ENCODE measurements around the gene AKAP8L.

Gene AKAP8L

DNA sequence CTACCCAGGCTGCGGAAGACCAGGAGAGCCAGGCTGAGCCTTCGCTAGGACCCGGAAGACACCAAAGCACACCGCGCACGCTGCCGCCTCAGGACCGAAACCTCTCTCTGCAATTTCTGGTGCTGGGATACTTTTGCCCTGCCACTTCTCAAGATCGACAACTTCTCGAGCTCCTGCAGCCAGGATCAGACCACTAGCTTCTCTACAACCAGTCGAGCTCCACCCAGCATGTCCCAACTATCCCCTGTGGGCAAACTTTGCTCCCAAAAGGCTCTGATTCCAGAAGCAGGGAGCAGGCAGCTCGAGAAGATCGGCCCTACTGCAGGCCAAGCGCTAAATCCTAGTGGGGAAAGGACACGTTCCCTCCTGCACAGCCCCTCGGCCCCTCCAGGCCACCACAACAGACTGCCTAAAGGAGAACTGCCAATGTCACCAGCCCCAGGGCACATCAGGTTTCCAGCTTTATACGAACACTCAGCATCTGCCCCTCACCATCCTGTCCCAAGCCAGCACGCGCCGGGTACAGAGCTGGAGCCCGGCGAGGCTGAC is 40.2 kb downstream of the AKAP8L start:
- FAIRE-seq: no peak
- TF ChIP-seq, protein P1, sequence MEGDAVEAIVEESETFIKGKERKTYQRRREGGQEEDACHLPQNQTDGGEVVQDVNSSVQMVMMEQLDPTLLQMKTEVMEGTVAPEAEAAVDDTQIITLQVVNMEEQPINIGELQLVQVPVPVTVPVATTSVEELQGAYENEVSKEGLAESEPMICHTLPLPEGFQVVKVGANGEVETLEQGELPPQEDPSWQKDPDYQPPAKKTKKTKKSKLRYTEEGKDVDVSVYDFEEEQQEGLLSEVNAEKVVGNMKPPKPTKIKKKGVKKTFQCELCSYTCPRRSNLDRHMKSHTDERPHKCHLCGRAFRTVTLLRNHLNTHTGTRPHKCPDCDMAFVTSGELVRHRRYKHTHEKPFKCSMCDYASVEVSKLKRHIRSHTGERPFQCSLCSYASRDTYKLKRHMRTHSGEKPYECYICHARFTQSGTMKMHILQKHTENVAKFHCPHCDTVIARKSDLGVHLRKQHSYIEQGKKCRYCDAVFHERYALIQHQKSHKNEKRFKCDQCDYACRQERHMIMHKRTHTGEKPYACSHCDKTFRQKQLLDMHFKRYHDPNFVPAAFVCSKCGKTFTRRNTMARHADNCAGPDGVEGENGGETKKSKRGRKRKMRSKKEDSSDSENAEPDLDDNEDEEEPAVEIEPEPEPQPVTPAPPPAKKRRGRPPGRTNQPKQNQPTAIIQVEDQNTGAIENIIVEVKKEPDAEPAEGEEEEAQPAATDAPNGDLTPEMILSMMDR (IDR thresholded peaks at IDR 0.05; ENCODE audit: insufficient read depth, missing control alignments): no peak
- DNase-seq (ENCODE audit: insufficient read length, low spot score): no peak

DNA sequence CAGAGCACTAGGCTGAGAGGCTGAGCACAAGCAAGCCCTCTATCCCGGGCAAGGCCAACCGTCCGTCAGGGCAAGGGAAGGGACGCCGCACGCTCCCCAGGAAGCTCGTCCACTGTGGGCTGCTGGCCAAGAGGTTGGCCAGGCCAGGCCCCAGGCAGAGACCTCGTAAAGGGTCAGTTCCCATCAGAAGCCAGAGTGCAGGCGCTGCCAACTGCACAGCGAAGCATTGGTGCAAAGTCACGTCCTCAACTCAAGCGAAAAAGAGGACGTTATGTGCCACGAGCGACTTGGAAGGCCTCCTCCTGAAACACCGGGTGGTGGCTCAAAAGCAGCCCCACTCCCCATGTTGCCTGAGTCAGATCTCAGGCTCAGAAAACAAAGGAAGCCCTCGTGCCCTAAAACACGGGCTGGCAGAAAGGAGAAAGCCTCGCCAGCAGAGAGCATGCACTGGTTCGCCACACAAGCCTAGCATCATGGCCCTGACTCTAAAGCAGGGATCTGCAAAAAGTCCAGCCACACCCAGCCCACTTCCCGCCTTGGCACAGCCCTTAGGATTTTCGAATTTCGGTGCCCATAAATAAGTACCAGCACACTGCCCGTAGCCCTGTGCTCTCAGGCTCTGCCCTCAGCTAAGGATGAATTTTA is 43.9 kb downstream of the AKAP8L start:
- DNase-seq (ENCODE audit: insufficient read length, low spot score) (no peak), FAIRE-seq (no peak)
- TF ChIP-seq, protein P1 (IDR thresholded peaks at IDR 0.05; ENCODE audit: insufficient read depth, missing control alignments): no peak

DNA sequence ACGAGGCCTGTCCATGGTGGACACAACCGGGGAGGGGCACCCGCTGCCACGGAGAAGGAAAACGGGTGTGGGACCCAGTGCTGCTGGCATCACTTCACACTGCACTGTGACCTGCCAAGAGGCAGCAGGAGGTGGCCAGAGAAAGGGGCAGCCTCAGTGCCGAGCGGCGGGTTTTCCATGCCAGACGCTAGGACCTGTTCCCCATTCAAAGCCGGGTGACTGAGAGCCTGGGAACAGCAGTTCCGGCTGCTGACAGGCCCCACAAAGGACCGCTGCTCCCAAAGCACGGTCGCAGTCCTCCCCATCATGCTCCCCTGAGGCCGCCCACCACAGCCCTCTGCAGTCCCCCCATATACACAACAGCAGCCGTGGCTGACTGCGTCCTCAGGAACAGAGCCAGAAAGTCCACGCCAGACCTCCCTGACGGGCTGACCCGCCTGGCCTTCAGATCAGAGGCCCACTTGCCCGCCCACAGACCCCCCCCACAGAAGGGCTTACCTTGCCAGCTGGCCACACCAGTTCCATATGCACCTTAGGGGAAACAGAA is 44.6 kb downstream of the AKAP8L start:
- TF ChIP-seq, protein P1 (IDR thresholded peaks at IDR 0.05; ENCODE audit: insufficient read depth, missing control alignments): no peak
- DNase-seq (ENCODE audit: insufficient read length, low spot score): no peak
- FAIRE-seq: no peak

DNA sequence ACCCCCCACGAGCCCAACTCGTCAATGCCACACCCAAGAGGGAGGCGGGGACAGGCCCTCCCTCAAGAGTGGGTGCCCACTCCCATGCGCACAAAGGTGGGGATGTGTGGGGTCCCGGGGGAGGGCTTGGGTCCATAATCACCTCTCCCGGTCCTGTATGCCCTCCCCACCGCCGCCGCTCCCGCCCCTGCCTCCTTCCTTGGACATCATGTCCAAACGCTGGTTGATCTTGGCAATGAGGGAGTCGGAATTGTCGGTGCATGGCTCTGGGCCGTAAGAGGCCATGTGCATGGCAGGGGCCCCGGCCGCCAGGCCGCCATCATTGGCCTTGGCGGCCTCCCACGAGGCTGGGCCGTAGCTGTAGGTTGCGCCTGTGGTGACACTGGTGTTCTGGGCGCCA is 45.1 kb downstream of the AKAP8L start:
- DNase-seq (ENCODE audit: insufficient read length, low spot score): no peak
- TF ChIP-seq, protein P1 (IDR thresholded peaks at IDR 0.05; ENCODE audit: insufficient read depth, missing control alignments): no peak
- no peak for FAIRE-seq

DNA sequence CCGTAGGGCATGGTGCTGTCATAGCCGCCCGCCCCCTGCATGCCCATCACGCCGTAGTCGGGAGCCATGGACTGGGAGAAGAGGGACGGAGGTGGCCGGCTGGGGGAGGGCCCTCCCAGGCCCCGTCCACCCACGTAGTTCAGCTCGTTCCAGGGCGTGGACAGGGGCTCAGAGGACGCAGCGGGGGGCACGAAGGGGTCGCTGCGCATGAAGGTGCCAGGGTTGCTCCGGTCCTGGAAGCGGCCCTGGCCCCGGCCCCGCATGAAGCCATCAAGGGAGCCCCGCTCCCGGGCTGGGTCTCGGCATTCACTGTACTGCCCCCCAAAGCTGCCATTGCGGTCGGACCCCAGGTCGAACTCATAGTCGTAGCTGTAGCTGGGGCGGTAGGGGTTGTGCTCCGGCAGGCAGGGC is 45.9 kb downstream of the AKAP8L start:
- DNase-seq (ENCODE audit: insufficient read length, low spot score): no peak
- TF ChIP-seq, protein P1 (IDR thresholded peaks at IDR 0.05; ENCODE audit: insufficient read depth, missing control alignments): no peak
- FAIRE-seq: no peak

DNA sequence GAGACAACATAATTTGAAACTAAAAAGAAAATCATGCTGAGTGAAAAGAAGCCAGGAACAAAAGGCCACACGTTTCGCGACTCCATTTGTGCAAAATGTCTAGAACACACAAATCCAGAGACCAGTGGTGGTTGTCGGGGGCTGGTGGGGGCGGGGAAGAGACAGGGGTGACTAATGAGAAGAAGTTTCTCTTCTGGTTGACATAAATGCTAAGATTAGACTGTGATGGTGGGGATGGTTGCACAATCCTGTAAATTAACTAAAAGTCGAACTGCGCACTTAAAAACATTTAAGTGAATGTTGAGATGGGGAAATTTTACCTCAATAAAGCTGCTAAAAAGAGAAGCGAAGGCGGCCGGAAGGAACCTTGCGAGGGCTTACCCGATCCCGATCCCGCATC is 46.3 kb downstream of the AKAP8L start:
- TF ChIP-seq, protein P1 (IDR thresholded peaks at IDR 0.05; ENCODE audit: insufficient read depth, missing control alignments): no peak
- FAIRE-seq (no peak), DNase-seq (ENCODE audit: insufficient read length, low spot score) (no peak)

DNA sequence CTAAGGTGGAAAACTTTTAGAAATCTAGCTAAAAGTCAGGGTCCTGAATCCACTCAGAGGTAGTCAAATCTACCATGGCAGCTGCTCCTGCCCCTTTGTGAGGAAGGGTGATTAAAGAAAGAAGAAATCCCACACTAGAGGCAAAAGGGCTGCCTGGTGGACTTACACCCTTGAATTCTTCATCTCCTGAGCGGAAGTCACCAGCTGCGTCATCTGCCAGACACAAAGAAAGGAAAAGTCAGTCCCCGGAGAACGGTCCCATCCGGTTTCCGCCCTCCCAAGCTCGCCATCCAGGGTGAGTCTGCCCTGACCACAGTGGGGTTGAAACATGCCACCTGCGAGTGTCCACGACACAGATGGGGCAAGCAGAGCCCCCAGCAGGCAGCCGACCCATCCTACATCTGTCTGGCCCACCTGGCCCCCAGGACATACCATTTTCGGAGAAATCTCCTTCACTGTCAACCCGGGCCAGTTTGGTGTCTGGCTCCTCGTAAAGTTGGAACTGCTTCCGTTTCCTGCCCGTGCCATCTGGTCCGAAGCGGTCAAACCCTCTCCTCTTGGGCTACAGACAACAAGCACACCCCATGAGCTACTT is 46.9 kb downstream of the AKAP8L start:
- FAIRE-seq (no peak), DNase-seq (ENCODE audit: insufficient read length, low spot score) (no peak)
- TF ChIP-seq, protein P1 (IDR thresholded peaks at IDR 0.05; ENCODE audit: insufficient read depth, missing control alignments): no peak
